ENCODE measurements around the gene OR52E8.
A peak's percentile ranks its signal among the peaks of the same experiment; 100 is the strongest.

The OR52E8 gene

DNA sequence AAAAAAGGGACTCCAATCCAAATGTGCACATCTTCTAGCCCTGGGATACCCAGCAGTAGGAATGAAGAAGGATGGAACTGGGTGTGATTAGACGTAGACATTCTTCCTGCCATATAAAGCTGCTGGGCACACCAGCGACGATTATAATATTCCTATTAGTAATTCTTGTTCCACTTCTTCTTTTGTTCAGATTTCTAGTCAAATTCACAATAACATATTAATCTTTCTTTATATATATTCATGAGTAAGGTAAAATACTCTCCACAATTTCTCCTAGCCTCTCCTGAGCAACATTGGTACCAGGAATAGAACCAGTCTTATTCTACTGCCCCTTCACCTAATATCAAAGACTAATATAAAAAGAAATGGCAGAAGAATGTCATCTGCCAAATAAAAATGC is at the start of gene OR52E8:
Gene OR52E8 (minus strand): TSS at position 101 of the 400 bp plus-strand sequence. CDS start 0 bp downstream, at position 101.
- DNase-seq: no peak

DNA sequence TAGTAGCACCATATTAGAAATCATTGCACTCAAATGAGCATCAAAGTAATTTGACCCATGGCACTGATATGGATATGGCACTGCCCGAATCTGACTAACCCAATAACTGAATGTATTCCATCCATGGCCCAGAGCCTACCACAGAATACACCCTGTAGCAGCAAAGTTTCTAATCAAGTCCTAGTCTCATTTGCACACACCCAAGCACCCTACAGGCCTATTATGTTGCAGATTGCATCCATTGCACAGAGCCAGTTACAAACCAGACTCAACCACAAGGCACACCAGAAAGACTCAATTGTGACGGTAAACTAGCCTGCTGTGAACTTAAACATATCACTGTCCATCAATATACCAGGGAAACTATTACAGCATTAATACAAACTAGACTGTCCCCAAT is 42.0 kb upstream of the OR52E8 start:
- no peak for DNase-seq

DNA sequence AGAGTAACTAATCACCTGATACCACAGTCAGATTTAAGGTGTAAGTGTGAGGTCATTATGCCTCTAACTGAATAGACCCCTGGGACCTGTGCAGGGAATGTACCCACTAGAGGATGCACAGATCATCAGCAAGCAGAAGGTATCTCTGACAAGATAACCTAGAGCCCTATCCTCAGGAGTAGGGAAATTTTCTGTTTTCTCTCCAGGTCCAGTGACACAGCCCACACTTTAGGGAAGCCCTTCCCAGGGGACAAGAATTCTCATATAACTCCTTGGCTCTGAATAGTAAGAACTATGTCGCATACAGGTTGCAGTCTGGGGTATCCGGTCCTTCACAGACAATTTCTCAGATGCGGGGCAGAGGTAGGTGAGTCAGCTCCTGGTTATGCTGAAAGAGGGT is 35.4 kb upstream of the OR52E8 start, which contains the start of gene OR52E5:
Gene OR52E5 (plus strand): TSS at position 301 of the 400 bp plus-strand sequence. CDS start 7,569 bp downstream, outside the sequence.
- DNase-seq: no peak

DNA sequence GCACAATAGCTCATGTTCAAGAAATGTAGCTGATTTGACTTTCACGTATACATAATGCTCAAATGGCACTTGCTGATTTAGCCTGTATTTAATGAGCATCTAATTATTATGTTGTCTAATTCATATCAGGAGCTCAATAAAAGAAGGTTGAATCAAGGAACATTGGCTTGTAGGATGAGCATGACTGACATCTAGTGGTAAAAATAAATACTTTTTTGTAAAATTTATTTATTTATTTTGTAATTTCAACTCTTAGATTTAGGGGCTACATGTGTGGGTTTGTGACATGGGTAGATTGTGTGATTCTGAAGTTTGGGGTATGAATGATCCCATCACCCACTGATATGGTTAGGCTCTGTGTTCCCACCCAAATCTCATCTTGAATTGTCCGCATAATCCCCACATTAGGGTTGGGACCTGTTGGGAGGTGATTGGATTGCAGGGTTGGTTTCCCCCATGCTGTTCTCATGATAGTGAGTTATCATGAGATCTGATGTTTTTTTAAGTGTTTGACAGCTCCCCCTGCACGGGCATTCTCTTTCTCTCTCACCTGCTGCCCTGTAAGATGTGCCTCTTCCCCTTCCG is 33.8 kb upstream of the OR52E8 start:
- no peak for DNase-seq

DNA sequence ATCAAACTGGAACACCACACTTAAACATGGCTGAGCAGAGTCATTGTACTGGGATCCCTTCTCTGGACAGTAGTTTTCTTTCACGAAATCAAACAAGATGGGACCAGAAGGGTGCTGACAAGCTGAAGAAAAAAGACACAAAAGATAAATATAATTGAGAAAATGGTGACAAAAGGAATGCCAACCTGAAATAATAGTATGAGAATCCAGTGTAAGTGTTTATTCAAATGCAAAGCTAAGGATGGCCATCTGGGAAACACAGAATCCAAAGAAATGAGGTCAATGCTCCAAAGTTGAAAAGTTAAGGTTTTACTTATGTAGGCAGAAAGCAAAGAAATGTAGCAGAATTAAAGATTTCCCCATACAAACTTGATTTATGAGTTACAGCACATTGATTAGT is 30.2 kb upstream of the OR52E8 start:
- DNase-seq: no peak

DNA sequence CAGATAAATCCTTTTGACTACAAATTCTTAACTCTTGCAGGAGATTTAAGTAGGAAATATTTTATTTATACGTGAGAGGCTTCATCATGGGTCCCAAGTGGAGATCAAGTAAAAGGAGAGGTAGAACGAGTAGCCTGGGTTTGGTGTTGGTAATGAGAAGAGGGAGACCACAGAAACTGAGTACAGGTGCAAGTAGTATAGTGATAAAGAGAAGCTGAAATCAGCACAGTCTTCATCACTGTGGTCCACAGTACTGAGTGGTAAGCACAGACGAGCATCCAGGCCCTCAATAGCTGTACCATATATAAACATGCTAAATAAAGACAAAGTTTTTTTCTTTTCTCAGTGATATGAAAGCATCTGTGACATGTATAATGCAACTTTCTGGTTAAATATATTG is 29.7 kb upstream of the OR52E8 start:
- DNase-seq: no peak

DNA sequence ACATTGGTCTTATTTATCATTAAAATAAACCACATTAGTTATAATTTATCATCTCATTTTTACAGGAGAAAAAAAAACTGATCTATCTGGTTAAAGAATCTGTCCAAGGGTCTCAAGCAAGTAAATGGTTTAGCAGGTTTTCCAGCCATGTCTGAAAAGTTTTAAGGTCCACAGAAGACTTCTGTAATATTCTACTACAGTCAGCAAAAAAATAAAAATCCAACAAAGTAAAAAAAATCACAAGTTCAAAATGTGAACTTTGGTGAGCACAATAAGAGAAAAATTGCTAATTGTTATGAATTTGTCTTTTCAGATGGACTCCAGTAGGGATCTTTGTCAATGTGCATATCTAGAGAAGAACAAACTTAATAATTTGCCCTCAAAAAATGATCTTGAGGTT is 24.3 kb upstream of the OR52E8 start:
- DNase-seq: no peak

DNA sequence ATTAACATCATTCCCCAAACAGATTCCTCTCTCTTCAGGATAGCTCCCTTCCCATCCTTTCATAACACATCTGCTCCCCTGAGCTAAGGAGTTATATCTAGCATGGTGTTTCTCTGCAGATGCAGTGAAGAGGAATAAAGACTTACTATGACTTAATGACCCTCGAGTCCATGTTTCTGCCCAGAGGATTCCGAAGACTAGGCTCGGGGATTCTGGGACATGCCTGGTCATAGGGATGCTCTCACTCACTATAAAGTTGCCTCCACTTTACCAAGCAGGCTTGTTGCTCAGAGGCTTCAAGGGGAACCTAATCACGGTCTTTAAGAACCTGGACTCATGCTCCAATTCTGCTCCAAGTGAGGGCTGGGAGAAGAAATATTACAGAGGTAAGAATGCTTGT is 22.8 kb upstream of the OR52E8 start, which contains the start of gene OR52E4:
Gene OR52E4 (plus strand): TSS at position 301 of the 400 bp plus-strand sequence. CDS start 3,664 bp downstream, outside the sequence.
- DNase-seq: no peak

DNA sequence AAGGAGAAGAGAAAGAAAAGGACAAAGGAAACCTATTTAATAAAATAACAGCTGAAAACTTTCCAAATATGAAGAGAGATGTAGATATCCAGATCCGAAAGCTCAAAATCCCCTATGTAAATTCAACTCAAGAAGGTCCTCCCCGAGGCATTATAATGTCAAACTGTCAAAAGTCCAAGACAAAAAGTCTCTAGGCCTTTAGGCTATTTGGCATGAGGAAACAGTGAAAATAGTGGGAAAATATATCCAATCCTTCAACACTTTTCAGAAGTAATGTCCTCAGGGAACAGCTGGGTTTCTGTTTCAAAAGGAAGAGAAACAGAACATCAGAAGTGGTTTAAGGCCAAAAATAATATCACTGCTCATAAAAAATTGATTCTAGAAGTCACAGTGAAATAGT is 21.1 kb upstream of the OR52E8 start:
- DNase-seq: no peak

DNA sequence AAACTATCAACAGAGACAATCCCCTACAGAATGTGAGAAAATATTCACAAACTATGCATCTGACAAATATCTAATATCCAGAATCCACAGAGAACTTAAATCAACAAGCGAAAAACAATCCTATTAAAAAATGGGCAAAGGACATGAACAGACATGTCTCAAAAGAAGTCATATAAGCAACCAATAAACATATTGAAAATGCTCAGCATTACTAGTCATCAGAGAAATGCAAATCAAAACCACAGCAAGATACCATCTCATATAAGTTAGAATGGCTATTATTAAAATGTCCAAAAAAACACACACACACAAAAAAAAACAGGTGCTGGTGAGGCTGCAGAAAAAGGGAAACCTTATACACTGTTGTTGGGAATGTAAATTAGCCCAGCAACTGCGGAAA is 8.3 kb upstream of the OR52E8 start:
- no peak for DNase-seq

DNA sequence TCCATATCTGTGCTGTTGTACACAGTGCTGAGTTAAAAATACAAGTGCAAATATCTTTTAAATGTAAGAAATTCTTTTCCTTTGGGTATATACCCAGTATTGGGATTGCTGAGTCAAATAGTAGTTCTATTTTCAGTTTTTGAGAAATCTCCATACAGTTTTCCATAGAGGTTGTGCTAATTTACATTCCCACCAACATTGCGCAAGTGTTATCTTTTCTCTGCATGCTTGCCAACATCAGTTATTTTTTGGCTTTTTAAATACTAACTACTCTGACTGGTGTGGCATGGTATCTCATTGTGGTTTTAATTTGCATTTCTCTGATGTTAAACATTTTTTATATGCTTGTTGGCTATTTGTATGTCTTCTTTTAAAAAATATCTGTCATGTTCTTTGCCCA is 6.5 kb downstream of the OR52E8 start:
- no peak for DNase-seq

DNA sequence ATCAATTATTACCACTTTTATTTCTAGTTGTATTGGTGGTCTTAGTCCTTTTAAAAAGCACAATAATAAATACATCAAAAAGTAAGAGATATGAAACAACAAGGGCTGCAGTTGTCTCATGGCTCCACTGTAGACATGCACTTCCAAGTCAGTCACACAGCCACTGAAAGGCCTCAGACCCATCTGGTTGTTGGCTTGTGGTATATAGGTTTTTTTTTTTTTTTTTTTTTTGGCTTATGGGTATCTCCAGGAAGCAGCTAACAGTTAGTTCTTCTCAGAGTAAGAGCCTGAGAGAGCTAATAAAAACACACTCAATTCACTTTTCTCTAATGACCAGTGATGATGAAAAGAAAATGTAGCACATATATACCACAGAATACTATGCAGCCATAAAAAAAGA is 9.8 kb downstream of the OR52E8 start:
- no peak for DNase-seq

DNA sequence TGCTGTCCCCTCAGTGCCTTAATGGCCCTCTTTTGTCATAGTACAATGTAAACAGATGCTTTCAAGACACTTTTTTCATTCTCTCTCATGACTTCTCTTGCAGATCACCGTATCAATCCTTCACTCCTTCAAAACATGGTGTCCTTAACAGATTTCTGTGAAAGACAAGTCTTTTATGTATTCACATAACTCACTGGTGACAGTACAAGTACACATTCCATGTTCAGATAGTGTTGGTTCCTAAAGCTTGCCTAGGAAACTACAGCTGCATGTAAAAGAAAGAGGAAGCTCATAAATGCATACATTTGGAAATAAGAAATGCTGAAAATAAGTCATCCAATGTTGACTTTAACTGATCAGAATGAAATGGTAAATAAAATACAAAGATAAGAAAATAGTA is 10.8 kb downstream of the OR52E8 start:
- DNase-seq: no peak

DNA sequence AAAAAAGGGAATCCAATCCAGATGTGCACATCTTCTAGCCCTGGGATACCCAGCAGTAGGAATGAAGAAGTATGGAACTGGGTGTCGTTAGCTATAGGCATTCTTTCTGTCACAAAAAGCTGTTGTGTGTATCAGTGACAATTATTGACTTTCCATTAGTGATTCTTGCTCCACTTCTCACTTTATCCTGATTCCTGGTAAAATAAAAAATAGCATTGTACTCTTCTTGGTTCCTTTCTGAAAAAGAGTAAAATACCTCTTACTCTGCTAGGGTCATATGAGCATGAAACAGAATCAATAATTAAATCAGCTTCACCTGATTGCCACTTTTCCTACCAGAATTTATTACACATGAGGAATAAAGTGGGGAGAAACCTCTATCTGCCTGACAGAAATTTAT is 15.7 kb downstream of the OR52E8 start, which contains the start of gene OR52E6:
Gene OR52E6 (minus strand): TSS at position 101 of the 400 bp plus-strand sequence. CDS start 0 bp downstream, at position 101.
- no peak for DNase-seq

DNA sequence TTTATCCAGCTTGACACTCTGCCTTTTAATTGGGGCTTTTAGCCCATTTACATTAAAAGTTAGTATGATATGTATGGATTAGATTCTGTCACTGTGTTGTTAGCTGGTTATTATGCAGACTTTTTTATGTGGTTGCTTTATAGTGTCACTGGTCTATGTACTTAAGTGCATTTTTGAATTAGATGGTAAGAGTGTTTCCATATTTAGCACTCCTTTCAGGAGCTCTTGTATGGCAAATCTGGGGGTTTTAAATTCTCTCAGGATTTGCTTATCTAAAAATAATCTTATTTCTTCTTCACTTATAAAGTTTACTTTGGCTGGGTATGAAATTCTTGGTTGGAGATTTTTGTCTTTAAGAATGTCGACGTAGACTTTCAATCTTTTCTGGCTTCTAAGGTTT is 19.8 kb downstream of the OR52E8 start:
- no peak for DNase-seq

DNA sequence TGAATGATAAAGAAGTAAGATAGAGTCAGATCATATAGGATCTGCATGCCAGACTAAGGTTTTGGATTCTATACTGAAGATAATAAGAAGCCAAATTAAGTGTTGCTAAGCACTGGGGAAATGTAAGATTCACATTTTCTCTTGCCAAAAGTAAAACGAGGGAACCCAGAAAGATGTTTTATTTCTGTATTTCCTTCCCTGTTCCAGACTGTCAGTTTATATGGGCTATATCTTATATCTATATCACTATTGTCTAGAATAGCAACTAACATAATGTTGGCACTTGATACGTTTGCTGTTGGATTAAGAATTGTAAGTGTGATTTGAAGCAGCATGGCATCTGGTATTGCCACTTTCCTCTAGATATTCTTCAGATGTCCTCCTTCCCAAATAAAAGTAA is 24.0 kb downstream of the OR52E8 start:
- DNase-seq: no peak

DNA sequence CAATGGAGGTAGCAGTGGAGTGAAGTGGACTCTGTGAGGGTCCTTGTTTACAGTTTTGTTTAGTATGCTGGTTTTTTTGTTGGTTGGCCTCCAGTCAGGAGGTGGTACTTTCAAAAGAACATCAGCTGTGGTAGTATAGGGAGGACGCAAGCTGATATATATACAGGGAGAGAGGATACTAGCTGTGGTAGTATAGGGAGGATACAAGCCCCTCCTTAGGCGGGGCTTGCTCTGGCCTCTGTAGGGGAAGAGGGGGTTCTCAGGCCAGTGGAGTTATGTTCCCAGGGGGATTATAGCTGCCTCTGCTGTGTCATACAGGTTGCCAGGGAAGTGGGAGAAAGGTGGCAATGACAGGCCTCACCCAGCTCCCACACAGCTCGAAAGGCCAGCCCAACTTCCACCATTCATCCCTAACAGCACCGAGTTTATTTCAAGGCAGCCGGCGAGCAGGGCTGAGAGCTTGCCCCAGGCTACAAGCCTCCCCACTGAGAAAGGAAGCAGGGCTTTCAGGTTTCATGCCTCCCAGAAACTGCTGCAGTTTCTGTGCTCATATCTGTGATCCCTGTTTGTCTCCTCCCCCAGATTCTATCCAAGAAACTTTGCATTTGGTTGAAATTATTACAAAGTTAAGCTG is 26.2 kb downstream of the OR52E8 start:
- no peak for DNase-seq

DNA sequence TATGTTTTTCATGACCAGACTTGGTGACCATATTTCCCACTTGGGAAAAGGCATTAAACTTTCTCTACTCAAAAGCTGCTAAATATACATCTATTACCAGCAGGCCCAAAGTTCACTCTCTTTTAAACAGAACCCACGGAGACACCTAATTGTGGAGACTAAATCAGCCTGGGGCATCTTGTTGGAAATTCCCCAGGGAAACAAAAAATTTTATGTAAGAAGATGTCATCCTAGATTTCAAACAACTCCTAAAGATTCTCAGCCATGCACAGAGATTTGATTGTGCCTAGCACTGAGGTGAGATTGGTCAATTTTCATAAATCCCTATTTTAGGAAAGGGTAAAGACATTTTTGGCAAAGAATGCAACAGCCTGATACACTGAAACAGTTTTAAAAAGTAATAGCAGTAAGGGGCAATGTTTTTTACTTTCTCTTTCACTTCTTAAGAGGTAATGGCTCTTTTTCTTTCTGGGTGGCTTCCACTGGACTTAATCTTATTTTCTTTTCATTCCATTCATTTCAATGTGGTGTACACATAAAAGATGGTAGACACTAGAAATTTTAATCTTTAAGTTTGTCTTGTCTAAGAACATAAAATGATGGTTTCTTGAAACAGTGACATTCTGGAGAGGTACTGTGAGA is 39.1 kb downstream of the OR52E8 start:
- DNase-seq: no peak

DNA sequence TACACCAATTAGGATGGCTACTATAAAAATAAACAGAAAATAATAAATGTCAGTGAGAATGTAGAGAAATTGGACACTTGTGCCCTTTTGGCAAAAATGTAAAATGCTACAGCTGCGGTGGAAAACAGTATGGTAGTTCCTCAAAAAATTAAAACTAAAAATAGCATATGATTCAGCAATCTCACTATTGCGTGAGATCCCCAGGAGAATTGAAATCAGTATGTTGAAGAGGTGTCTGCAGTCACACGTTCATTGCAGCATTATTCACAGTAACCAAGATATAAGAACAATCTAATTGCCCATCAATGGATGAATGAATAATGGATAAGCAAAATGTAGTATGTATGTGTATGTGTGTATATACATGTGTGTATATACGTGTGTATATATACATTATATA is 42.0 kb downstream of the OR52E8 start:
- no peak for DNase-seq

DNA sequence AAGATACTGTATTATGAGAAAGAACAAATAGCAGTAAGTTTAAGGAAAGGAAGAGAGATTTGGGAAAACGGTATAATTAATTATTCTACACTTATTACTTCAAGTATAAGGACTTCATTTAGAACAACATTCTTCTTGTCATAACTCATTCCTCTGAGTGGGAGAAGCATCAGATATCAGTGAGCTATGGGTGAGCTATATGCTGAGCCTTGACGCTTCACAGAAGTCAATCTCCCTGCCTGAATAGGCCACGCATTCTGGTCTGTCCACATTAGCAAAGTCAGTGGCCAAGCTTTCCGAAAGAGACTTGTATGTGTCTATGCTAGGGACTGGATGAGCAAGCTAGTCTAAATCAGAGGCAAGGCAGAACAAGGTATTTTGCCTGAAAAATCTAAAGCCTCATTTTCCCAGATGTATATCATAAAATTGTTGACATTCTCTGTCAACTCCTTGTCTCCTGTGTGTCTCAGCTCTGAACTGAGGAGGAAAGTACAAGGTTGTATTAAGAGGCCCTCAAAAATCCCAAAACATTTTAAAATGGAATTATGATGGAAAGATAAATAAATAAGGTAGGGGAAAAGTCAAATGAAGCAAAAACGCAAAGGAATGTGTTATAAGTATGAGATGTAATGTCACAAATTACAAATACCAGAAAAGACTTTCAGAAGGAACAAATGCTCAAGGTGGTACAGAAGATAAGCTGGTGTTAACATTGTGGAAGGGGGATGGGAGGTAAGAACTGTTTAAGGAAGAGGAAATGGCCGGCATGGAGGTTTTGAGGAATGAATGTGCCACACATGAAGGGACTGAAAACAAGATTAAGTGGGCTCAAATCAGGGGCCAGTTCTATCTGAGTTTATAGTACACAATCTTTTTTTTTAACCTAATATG is 47.3 kb downstream of the OR52E8 start:
- no peak for DNase-seq

DNA sequence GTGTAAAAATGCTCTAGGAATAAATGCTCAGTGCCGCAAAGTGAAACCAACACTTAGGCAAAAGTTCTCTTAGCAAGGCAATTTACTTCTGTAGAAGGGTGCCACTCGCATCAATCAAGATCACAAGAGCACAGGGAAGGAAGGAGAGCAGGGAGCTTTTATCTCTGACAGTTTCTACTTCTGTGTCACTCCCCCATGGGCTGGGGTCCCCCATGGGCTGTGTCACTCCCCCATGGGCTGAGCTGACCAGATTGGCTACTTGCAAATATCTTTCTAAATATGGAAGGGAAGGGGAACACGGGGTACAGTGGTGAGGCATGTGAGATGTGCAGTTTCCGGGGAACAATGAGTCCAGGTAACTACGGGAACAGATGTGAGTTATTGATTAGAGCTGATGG is 48.4 kb downstream of the OR52E8 start:
- DNase-seq: no peak

DNA sequence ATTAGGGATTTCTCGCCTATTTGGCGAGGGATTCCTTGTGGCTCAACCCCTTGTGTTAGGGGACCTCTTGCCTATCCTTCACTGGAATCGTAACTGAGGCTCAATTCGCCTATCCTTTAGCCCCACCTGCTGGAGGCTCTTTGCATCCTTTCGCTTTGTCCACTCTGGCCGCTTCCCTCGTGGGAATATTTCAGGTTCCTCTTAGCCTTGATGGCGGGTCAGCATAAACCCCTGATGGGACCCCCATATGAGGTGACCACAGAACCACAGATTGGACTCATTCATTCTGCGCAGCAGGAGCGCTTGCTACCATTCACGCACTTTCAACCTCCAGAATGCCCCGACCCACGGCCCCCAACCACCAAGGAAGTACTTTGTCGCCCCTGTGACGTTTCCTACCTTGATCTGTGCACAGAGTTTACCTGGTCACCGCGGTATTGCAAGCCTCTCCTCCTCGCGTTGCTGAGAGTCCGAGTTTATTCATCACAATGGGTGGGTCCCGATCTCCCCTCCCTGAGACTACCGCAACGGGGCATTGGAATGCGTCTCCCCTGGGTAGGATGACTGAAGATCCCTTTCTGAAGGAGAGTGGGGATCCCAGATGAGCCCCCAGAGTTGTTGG is 48.9 kb downstream of the OR52E8 start, which contains the start of gene OR52N2:
Gene OR52N2 (plus strand): TSS at position 425 of the 622 bp plus-strand sequence. CDS start 11,412 bp downstream, outside the sequence.
- peak; percentile 87 for DNase-seq

DNA sequence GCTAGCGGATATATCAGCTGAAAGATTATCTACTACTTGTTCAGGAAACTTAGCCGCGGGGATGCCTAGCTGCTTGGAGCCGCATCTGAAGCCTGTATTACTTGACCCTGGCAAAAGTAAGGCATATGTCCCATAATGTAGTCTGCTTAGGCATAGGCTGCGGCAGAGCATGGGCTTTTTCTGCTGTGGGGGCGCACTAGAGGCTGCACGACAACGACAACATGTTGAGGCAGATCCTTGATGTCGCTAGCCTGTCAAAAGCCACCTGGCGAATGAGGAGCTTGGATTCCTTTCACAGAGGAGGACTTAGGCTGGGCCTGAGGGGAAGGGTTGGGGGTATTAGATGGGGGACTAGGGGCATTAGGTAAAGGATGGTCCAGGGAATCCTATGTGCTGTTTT is 49.9 kb downstream of the OR52E8 start:
- no peak for DNase-seq

All from activated CD8-positive, alpha-beta memory T cell treated with anti-CD3 and anti-CD28 coated beads for 24 hours (primary cell).